H1 (cell line): ENCODE measurements around the gene CUX1. TPM values are rescaled to one million over a fixed set of nuclear protein-coding genes. Genes with fewer than 3 reads are reported as not detected.

ENCODE experiments used
- polyA plus RNA-seq, 7 experiments: library from polyadenylated mRNA; depleted of rRNA in 3 of 7; stranded (reverse) in 5 of 7; unstranded in 2 of 7; fragments of >200 nt in 5 of 7; fragments of 200-250 nt in 2 of 7; gene quantifications; 1 replicate in 5 of 7; 2 replicates in 1 of 7; 4 replicates in 1 of 7; pipeline versions ENCODE4 v1.2.1 to v1.2.3, GENCODE V29; 2011 to 2013; ENCODE audit warnings: missing spikeins in 2 of 7, mixed read lengths in 2 of 7
- total RNA-seq: library from RNA; stranded (reverse); fragmentation: NEBNext Ultra II Directional; extraction: Animal tissue kit (Norgen Biotek cat#: 25700); gene quantifications from 2 replicates; pipeline ENCODE4 v1.2.1, GENCODE V29; 2021
- TF ChIP-seq, protein P1 (sequence below): IDR thresholded peaks from 2 replicates; pipeline ENCODE4 v1.6.1; 2012; ENCODE audit warnings: low read length, inconsistent platforms

Gene CUX1
- total and polyA plus RNA-seq, 2 of the 8 experiments (the other 6 are each of a cell fraction or from before 2014, with no cell fraction given) = 21.6 to 65.9 TPM

GRCh38 chr7:101963693-101964092 lies 146.3 kb downstream of the CUX1 start (continued):
- TF ChIP-seq, protein P1, sequence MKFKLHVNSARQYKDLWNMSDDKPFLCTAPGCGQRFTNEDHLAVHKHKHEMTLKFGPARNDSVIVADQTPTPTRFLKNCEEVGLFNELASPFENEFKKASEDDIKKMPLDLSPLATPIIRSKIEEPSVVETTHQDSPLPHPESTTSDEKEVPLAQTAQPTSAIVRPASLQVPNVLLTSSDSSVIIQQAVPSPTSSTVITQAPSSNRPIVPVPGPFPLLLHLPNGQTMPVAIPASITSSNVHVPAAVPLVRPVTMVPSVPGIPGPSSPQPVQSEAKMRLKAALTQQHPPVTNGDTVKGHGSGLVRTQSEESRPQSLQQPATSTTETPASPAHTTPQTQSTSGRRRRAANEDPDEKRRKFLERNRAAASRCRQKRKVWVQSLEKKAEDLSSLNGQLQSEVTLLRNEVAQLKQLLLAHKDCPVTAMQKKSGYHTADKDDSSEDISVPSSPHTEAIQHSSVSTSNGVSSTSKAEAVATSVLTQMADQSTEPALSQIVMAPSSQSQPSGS = no peak
